ENCODE measurements around the gene RAPGEF6.
"Not testable (repeated sequence)": the region's sequence is repeated elsewhere in the genome, so short reads cannot be mapped to it uniquely, and the experiment has no call there.

Gene RAPGEF6

GRCh38 chr5:131634996-131635683, at the start of gene RAPGEF6:
Gene RAPGEF6 (minus strand): TSS chr5:131635229. CDS start chr5:131635030, 199 bp downstream.
- CTCF ChIA-PET = interaction anchor here (1.2 kb wide), 1 partner anchor 9 kb away, joined by 4 read pairs; no protein-coding TSS in a partner anchor
- peak; percentile 100 for DNase-seq (ENCODE audit: low read depth, low spot score)

GRCh38 chr5:131684595-131684994, 49.6 kb upstream of the RAPGEF6 start:
- TF ChIP-seq CTCF (IDR thresholded peaks at IDR 0.05; ENCODE audit: insufficient read depth, low read length, missing control alignments) = no peak
- CTCF ChIA-PET = interaction anchor here (1.3 to 1.7 kb wide), 2 partner anchors 12 to 44 kb away, joined by 3 to 4 read pairs; no protein-coding TSS in a partner anchor
- no peak overlapping the region for H3K4me3 ChIP-seq (ENCODE audit: low read depth, low read length)
- DNase-seq (ENCODE audit: low read depth, low spot score) = no peak
- POLR2A ChIA-PET = no interaction called here

More at GRCh38 chr5:131634996-131635683, at the start of gene RAPGEF6:
- H3K4me3 ChIP-seq (ENCODE audit: low read depth, low read length) = peak within 1 kb of the TSS; percentile 93
- POLR2A ChIA-PET = interaction anchor here (0.6 kb wide), 1 partner anchor 13 kb away, joined by 3 read pairs; no protein-coding TSS in a partner anchor
- TF ChIP-seq CTCF (IDR thresholded peaks at IDR 0.05; ENCODE audit: insufficient read depth, low read length, missing control alignments) = no peak

- ChIA-PET POLR2A (no interaction called here), CTCF (interaction anchor here (1.3 kb wide), 1 partner anchor 45 kb away, joined by 3 read pairs; no protein-coding TSS in a partner anchor)
- H3K4me3 ChIP-seq (ENCODE audit: low read depth, low read length) = no peak overlapping the region
- no peak for DNase-seq (ENCODE audit: low read depth, low spot score)
- no peak for TF ChIP-seq CTCF (IDR thresholded peaks at IDR 0.05; ENCODE audit: insufficient read depth, low read length, missing control alignments)
Observed at GRCh38 chr5:131684051-131684450, 49.0 kb upstream of the RAPGEF6 start.

GRCh38 chr5:131682826-131683225, 47.8 kb upstream of the RAPGEF6 start:
- CTCF ChIA-PET = no interaction called here
- POLR2A ChIA-PET = no interaction called here
- no peak for TF ChIP-seq CTCF (IDR thresholded peaks at IDR 0.05; ENCODE audit: insufficient read depth, low read length, missing control alignments)
- no peak overlapping the region for H3K4me3 ChIP-seq (ENCODE audit: low read depth, low read length)
- no peak for DNase-seq (ENCODE audit: low read depth, low spot score)

GRCh38 chr5:131682175-131682574, 47.1 kb upstream of the RAPGEF6 start:
- CTCF ChIA-PET = no interaction called here
- TF ChIP-seq CTCF (IDR thresholded peaks at IDR 0.05; ENCODE audit: insufficient read depth, low read length, missing control alignments) = no peak
- POLR2A ChIA-PET = no interaction called here
- no peak for DNase-seq (ENCODE audit: low read depth, low spot score)
- H3K4me3 ChIP-seq (ENCODE audit: low read depth, low read length) = no peak overlapping the region

- CTCF ChIA-PET = interaction anchor here (1.0 kb wide), 2 partner anchors 8 to 13 kb away, joined by 3 to 4 read pairs; no protein-coding TSS in a partner anchor
- no peak overlapping the region for H3K4me3 ChIP-seq (ENCODE audit: low read depth, low read length)
- no peak for TF ChIP-seq CTCF (IDR thresholded peaks at IDR 0.05; ENCODE audit: insufficient read depth, low read length, missing control alignments)
- peak; percentile 44 for DNase-seq (ENCODE audit: low read depth, low spot score)
- POLR2A ChIA-PET = no interaction called here
Observed at GRCh38 chr5:131679911-131680310, 44.9 kb upstream of the RAPGEF6 start.

GRCh38 chr5:131678273-131678672, 43.2 kb upstream of the RAPGEF6 start:
- CTCF ChIA-PET; POLR2A ChIA-PET; DNase-seq (ENCODE audit: low read depth, low spot score); H3K4me3 ChIP-seq (ENCODE audit: low read depth, low read length): not testable (repeated sequence)
